Glutamatergic neuron (in vitro differentiated cells): ENCODE data around the gene SYNE1. TPM values are rescaled to one million over a fixed set of nuclear protein-coding genes. Genes with fewer than 3 reads are reported as not detected.

Experiments used
- DNase-seq: peaks from one replicate; pipeline ENCODE4 v3.0.0; 2022
- H3K27ac Mint-ChIP-seq: one replicate; pipeline ENCODE4 v1.8.0; 2020; ENCODE audit warnings: mild to moderate bottlenecking, mixed read lengths, inconsistent platforms; ENCODE audit not compliant: unreplicated experiment
- H3K27me3 Mint-ChIP-seq: one replicate; pipeline ENCODE4 v1.8.0; 2020; ENCODE audit warnings: mild to moderate bottlenecking, moderate library complexity, mixed read lengths, inconsistent platforms; ENCODE audit not compliant: unreplicated experiment
- H3K36me3 Mint-ChIP-seq: one replicate; pipeline ENCODE4 v1.8.0; 2020; ENCODE audit warnings: mild to moderate bottlenecking, mixed read lengths, inconsistent platforms; ENCODE audit not compliant: unreplicated experiment
- H3K4me1 Mint-ChIP-seq: one replicate; pipeline ENCODE4 v1.8.0; 2020; ENCODE audit warnings: mild to moderate bottlenecking, low read depth, mixed read lengths, inconsistent platforms; ENCODE audit not compliant: unreplicated experiment
- H3K4me3 Mint-ChIP-seq: one replicate; pipeline ENCODE4 v1.8.0; 2020; ENCODE audit warnings: mild to moderate bottlenecking, mixed read lengths, inconsistent platforms; ENCODE audit not compliant: unreplicated experiment
- H3K9me3 Mint-ChIP-seq: one replicate; pipeline ENCODE4 v1.8.0; 2020; ENCODE audit warnings: mild to moderate bottlenecking, moderate library complexity, mixed read lengths, inconsistent platforms; ENCODE audit not compliant: unreplicated experiment
- total RNA-seq: library from RNA; stranded (reverse); fragmentation: NEBNext Ultra II Directional; extraction: Animal tissue kit (Norgen Biotek cat#: 25700); gene quantifications from one replicate; pipeline ENCODE4 v1.2.1, GENCODE V29; 2021; ENCODE audit not compliant: unreplicated experiment
- TF ChIP-seq, protein P1 (sequence below): fragments of 200-600 bp; sonication (generic); IDR thresholded peaks from one replicate; pipeline ENCODE4 v1.5.0; 2021; ENCODE audit not compliant: partially characterized antibody, unreplicated experiment

Gene SYNE1
- total RNA-seq, 1 donor from 2014 or later, result 23.4 TPM

GRCh38 chr6:152241013-152241766, 396.0 kb downstream of the SYNE1 start:
- Mint-ChIP-seq H3K4me1 (peaks cover 18% of the 10 kb centered on the region), H3K27ac (no peak overlapping the region), H3K4me3 (no peak overlapping the region), H3K27me3 (peaks cover 1% of the 10 kb centered on the region), H3K36me3 (no peaks in the 10 kb centered on the region), H3K9me3 (no peaks in the 10 kb centered on the region)
- DNase-seq, result no peak
- TF ChIP-seq, protein P1, sequence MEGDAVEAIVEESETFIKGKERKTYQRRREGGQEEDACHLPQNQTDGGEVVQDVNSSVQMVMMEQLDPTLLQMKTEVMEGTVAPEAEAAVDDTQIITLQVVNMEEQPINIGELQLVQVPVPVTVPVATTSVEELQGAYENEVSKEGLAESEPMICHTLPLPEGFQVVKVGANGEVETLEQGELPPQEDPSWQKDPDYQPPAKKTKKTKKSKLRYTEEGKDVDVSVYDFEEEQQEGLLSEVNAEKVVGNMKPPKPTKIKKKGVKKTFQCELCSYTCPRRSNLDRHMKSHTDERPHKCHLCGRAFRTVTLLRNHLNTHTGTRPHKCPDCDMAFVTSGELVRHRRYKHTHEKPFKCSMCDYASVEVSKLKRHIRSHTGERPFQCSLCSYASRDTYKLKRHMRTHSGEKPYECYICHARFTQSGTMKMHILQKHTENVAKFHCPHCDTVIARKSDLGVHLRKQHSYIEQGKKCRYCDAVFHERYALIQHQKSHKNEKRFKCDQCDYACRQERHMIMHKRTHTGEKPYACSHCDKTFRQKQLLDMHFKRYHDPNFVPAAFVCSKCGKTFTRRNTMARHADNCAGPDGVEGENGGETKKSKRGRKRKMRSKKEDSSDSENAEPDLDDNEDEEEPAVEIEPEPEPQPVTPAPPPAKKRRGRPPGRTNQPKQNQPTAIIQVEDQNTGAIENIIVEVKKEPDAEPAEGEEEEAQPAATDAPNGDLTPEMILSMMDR, result no peak

DNA sequence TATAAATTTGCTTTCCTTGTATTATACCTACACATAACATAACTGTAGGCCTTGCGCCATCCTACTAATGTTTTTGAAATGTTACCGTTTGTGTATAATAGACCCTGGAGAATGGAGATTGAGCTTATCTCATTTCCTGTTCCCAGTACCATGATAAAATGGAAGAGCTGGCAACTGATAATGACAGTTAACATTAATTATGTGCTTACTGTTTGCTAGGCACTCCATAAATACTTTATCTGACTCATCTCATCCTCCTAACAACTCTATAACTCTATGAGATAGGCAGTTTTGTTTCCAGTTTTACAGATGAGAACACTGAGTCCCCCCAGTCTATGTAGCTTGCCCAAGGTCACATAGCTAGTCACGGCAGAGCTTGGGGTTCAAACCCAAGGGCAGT, 396.7 kb downstream of the SYNE1 start:
- H3K4me1 Mint-ChIP-seq, result peaks cover 10% of the 10 kb centered on the region
- no peak for DNase-seq
- peaks cover 1% of the 10 kb centered on the region for H3K27me3 Mint-ChIP-seq
- H3K9me3 Mint-ChIP-seq, result no peaks in the 10 kb centered on the region
- no peak overlapping the region for H3K27ac Mint-ChIP-seq
- no peaks in the 10 kb centered on the region for H3K36me3 Mint-ChIP-seq
- no peak overlapping the region for H3K4me3 Mint-ChIP-seq
- TF ChIP-seq, protein P1, result no peak

GRCh38 chr6:152236370-152237097, 400.6 kb downstream of the SYNE1 start:
- Mint-ChIP-seq H3K27me3 (peaks cover 1% of the 10 kb centered on the region), H3K4me1 (no peaks in the 10 kb centered on the region), H3K27ac (no peak overlapping the region), H3K9me3 (no peaks in the 10 kb centered on the region), H3K4me3 (no peak overlapping the region), H3K36me3 (no peaks in the 10 kb centered on the region)
- DNase-seq, result no peak
- TF ChIP-seq, protein P1, result no peak

DNA sequence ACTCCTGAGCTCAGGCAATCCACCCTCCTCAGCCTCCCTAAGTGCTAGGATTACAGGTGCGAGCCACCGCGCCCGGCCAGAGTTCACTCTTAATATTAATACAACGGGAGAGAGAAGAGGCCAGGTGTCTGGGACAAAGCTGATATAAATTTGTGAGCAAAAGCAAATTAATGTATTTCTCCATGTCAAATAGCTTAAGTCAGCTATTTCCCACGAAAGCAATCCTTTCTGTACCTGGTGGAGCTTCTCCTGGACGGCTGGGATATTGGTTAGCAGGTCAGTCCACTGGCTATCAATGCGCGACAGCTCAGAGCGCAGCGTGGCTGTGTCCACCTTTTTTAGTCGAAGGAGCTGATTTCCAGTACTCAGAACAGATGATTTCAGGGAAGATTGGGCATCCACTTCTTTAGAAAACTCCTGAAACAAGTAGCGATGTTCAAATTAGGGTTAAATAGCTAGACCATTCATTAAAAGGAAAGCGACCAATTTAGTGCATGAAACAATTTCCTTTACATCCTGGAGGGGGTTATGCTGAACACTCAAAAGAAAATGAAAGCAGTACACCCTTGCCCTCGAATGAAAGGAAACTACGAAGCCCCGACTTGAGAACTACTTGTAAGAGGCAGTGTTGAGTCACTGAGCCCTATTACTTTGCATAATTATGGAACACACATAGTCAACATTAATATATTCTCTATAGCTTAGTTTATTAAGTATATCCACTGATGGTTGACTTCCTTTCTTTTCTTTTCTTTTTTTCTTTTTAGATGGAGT, 403.4 kb downstream of the SYNE1 start:
- Mint-ChIP-seq H3K36me3 (no peaks in the 10 kb centered on the region), H3K27ac (no peak overlapping the region), H3K27me3 (no peaks in the 10 kb centered on the region), H3K4me3 (no peak overlapping the region), H3K9me3 (no peaks in the 10 kb centered on the region), H3K4me1 (no peaks in the 10 kb centered on the region)
- TF ChIP-seq, protein P1, result no peak
- DNase-seq, result no peak
